HFFc6 (cell line): Measurements from ENCODE around the gene SCYGR3. TPM values are rescaled to one million over a fixed set of nuclear protein-coding genes. Genes with fewer than 3 reads are reported as not detected.
A peak's percentile ranks its signal among the peaks of the same experiment; 100 is the strongest.

ENCODE experiments used
- DNase-seq: peaks from one replicate; pipeline ENCODE4 v3.0.0-alpha.2; 2018
- H3K27ac Mint-ChIP-seq: 2 replicates; pipeline ENCODE4 v1.8.0; 2020; ENCODE audit warnings: mild to moderate bottlenecking, mixed read lengths
- H3K27me3 Mint-ChIP-seq: 2 replicates; pipeline ENCODE4 v1.8.0; 2021; ENCODE audit warnings: mild to moderate bottlenecking, moderate library complexity, mixed read lengths; ENCODE audit not compliant: insufficient read depth
- H3K36me3 Mint-ChIP-seq: 2 replicates; pipeline ENCODE4 v1.8.0; 2021; ENCODE audit warnings: low read depth, mixed read lengths
- H3K4me1 Mint-ChIP-seq: 2 replicates; pipeline ENCODE4 v1.8.0; 2020; ENCODE audit warnings: low read depth, mixed read lengths
- H3K4me3 Mint-ChIP-seq: 2 replicates; pipeline ENCODE4 v1.8.0; 2020; ENCODE audit warnings: mild to moderate bottlenecking, moderate library complexity, mixed read lengths
- H3K9me3 Mint-ChIP-seq: 2 replicates; pipeline ENCODE4 v1.8.0; 2020; ENCODE audit warnings: mild to moderate bottlenecking, mixed read lengths
- CTCF ChIP-seq: fragments of 200-600 bp; sonication (generic); IDR thresholded peaks from 2 replicates; pipeline ENCODE4 v1.5.0; 2021; ENCODE audit warnings: antibody characterized with exemption, mild to moderate bottlenecking
- total RNA-seq, 6 experiments: library from RNA; stranded (reverse); fragmentation: NEBNext Ultra II Directional; extraction: Animal tissue kit (Norgen Biotek cat#: 25700); gene quantifications; 2 replicates in 1 of 6; 3 replicates in 5 of 6; pipeline ENCODE4 v1.2.3, GENCODE V29; 2021

The SCYGR3 gene
- total RNA-seq, 6 experiments from 2014 or later, result not detected

GRCh38 chr2:227578642-227579041 lies 36.0 kb downstream of the SCYGR3 start:
- no peak for TF ChIP-seq CTCF
- no peak overlapping the region for H3K4me3 Mint-ChIP-seq
- H3K27me3 Mint-ChIP-seq, result no peaks in the 10 kb centered on the region
- H3K27ac Mint-ChIP-seq, result no peak overlapping the region
- peaks cover 10% of the 10 kb centered on the region; the same call in 1 of the 2 replicates for H3K4me1 Mint-ChIP-seq
- H3K9me3 Mint-ChIP-seq, result peaks cover 12% of the 10 kb centered on the region
- no peak for DNase-seq
- peaks cover 11% of the 10 kb centered on the region for H3K36me3 Mint-ChIP-seq

GRCh38 chr2:227577555-227577954 lies 37.1 kb downstream of the SCYGR3 start:
- Mint-ChIP-seq H3K27me3 (no peaks in the 10 kb centered on the region; the same call in 1 of the 2 replicates), H3K36me3 (peaks cover 7% of the 10 kb centered on the region), H3K9me3 (peaks cover 7% of the 10 kb centered on the region), H3K27ac (no peak overlapping the region), H3K4me3 (no peak overlapping the region), H3K4me1 (peaks cover 13% of the 10 kb centered on the region)
- no peak for DNase-seq
- TF ChIP-seq CTCF, result no peak

- H3K27me3 Mint-ChIP-seq, result no peaks in the 10 kb centered on the region; the same call in 1 of the 2 replicates
- no peaks in the 10 kb centered on the region; the same call in 1 of the 2 replicates for H3K36me3 Mint-ChIP-seq
- H3K27ac Mint-ChIP-seq, result no peak overlapping the region
- no peak for TF ChIP-seq CTCF
- DNase-seq, result no peak
- no peak overlapping the region for H3K4me3 Mint-ChIP-seq
- H3K9me3 Mint-ChIP-seq, result no peaks in the 10 kb centered on the region; the same call in 1 of the 2 replicates
- peaks cover 19% of the 10 kb centered on the region for H3K4me1 Mint-ChIP-seq
Measured at GRCh38 chr2:227576812-227577211, 37.8 kb downstream of the SCYGR3 start.

GRCh38 chr2:227576110-227576509 lies 38.5 kb downstream of the SCYGR3 start:
- peaks cover 2% of the 10 kb centered on the region for H3K27me3 Mint-ChIP-seq
- 0 out of 2 replicates have a peak overlapping the region, but pooled peaks have one; percentile 5 for H3K27ac Mint-ChIP-seq
- H3K9me3 Mint-ChIP-seq, result no peaks in the 10 kb centered on the region
- DNase-seq, result peak; percentile 7
- peaks cover 19% of the 10 kb centered on the region for H3K4me1 Mint-ChIP-seq
- no peaks in the 10 kb centered on the region for H3K36me3 Mint-ChIP-seq
- no peak overlapping the region for H3K4me3 Mint-ChIP-seq
- no peak for TF ChIP-seq CTCF

GRCh38 chr2:227570615-227571014 lies 44.0 kb downstream of the SCYGR3 start:
- Mint-ChIP-seq H3K4me3 (no peak overlapping the region), H3K9me3 (no peaks in the 10 kb centered on the region), H3K27me3 (peaks cover 4% of the 10 kb centered on the region), H3K27ac (no peak overlapping the region), H3K36me3 (no peaks in the 10 kb centered on the region; the same call in 1 of the 2 replicates), H3K4me1 (peaks cover 19% of the 10 kb centered on the region)
- no peak for DNase-seq
- no peak for TF ChIP-seq CTCF

GRCh38 chr2:227568852-227569169 lies 45.8 kb downstream of the SCYGR3 start:
- no peak overlapping the region for H3K27ac Mint-ChIP-seq
- H3K27me3 Mint-ChIP-seq, result peaks cover 4% of the 10 kb centered on the region
- H3K4me3 Mint-ChIP-seq, result no peak overlapping the region
- DNase-seq, result no peak
- TF ChIP-seq CTCF, result no peak
- no peaks in the 10 kb centered on the region for H3K9me3 Mint-ChIP-seq
- H3K4me1 Mint-ChIP-seq, result peaks cover 19% of the 10 kb centered on the region
- no peaks in the 10 kb centered on the region; the same call in 1 of the 2 replicates for H3K36me3 Mint-ChIP-seq
